ENCODE data around the gene FBXO31.
"Not testable (repeated sequence)": the region's sequence is repeated elsewhere in the genome, so short reads cannot be mapped to it uniquely, and the experiment has no call there.

The FBXO31 gene

DNA sequence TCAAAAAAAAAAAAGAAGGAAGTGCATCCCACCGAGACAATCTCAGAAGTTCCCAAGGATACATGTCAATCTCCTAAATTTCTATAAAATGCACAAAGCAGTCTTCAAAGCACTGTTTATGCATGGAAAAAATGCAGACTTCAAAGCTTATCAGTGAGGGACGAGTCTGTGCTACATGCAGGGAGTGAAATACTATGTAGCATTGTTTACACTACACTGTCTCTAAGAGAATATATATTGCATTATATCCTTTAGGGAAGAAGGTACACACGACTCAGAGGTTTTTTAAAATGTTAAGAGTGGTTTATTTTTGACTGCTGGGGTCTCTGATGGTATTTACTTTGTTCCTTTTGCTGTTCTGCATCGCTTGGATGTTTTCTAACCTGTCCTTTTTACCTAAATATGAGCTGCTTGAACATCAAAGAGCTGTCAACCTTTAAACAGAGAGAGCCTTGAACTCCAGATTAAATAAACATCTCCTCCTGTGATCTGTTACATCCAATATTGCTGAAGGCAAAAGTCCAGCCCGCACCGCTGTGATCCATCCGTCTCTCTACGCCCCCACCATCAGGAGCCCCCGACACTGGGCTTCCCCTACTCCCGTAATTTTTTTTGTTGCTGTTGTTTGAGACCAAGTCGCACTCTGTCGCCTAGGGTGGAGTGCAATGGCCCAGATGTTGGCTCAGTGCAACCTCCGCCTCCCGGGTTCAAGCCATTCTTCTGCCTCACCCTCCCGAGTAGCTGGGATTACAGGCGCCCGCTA lies 1.4 kb downstream of the FBXO31 start:
- DNase-seq = no peak

DNA sequence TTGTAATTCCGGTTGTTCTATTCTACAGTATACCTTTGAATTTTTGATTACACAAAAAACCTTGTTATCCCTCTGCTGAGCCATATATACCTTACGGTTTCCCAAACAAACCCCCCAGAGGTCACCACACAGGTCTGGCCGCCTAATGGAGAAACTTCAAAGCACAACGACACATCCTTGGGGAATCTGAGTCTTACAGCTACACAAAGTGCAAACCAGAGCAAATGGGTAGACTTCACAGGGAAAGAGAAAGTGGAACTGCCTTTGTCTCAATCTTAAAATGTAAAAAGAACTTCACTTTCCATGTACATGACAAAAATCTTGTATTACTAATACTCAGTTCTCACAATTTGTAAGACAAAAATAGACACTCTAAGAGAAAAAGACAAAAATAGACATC lies 2.7 kb downstream of the FBXO31 start:
- no peak for DNase-seq

DNA sequence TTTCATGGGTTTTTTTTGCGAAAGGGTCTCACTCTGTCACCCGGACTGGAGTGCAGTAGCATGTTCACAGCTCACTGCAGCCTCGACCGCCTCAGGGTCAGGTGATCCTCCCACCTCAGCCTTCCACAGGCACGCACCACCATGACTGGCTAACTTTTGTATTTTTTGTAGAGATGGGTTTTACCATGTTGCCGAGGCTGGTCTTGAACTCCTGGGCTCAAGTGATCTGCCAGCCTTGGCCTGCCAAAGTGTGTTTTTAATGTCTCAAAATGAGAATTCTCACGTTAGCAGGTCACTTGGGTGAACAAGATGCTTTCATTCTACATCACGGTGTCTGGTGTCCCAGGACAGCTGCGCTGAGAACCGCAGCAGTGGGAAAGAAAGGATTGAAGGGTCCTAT lies 3.2 kb downstream of the FBXO31 start:
- DNase-seq = no peak

DNA sequence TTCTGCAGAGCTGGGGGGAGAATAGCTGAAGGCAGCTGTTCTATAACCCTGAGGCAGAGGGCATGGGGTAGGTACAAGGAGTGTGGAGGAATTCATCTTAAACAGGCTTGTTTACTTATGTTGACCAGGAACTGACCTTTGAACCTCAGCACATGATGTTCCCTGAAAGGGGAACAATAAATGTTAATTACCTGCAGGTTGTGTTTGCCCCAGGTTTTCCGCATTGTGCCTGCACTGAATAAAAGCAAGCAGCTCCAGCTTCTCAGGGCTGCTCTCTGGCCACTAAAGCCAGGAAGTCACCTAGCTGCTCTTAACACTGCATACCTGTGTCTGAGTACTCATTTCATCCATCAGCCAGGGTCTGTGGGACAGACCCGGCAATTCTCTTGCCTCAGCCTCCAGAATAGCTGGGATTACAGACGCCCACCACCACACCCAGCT lies 4.2 kb downstream of the FBXO31 start:
- not testable (repeated sequence) for DNase-seq

DNA sequence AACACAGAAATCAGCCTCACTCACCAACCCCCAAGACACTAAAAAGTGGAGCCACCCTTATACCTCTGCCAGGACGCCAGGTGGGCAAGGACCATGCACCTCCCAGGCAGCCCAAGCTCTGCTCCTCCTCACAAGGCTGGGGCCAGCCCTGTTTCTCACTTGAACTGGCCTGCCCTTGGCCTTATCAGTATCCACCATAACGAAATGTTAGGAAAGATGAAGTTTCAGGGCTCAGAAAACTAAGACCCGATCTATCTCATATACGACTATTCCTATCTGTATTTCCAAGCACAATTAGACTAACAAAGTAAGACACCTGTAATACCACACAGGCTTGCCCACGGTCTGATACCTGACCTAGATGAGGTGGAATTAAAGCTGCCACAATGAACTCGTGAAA lies 6.9 kb downstream of the FBXO31 start:
- DNase-seq = no peak

DNA sequence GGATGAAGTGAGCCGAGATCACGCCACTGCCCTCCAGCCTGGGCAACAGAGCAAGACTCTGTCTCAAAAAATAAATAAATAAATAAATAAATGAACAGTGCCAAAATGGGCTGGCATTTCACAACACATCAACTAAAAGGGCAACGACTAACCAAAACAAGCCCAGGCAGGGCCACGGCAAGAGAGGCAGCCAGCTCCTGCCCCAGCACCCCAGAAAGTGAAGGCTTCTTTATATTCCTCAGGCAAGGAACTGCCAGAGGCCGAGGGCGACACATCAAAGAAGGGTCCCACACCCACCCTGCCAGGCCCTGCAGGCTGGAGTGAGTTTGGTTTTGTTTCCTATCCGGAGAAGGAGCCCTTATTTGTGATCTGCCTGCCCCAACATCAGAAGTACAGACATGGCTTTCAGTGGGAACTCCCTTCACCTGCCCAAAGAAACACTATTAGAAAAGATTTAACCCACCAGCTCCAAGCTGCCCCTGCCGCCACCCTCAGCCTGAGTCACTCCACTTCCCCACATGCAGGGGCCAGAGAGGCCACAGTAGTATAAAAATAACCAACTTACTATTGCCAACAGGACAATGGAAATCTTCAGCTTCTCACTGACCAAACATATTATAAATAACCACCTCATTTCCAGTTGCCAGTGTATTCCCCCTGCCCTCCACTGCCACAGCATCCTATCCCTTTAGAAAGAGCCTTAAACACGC lies 8.0 kb downstream of the FBXO31 start:
- DNase-seq = no peak

DNA sequence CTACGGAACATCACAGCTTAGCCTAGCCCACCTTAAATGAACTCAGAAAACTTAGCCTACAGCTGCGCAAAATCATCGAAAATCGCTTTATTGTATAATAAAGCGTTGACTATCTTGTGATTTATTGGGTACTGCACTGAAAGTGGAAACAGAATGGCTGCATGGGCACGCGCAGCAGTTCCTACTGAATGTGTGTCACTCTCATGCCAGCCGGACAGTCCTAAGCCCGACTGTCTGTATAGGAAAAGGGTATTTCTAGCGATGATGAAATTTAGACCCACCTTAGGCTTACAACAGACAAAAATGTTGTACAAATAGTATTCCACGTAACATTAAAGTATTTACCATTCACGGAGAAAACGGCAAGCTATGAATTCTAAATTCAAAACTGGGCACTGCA lies 9.3 kb downstream of the FBXO31 start:
- no peak for DNase-seq

DNA sequence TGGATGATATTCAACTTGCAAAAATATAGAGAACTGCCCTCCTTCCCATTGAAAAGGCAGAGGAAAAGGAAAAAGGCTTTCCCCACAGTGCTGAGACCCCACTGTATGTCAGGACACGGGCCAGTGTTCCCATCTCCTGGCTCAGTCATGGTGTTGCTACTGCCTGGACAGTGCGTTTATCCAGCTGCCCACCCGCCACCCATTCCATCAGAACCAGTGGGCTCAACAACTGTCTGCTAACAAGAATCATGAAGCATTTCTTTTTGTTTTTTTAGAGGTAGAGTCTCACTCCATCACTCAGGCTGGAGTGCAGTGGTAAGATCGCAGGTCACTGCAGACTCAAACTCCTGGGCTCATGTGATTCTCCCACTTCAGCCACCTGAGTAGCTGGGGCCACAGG lies 11.3 kb downstream of the FBXO31 start:
- DNase-seq = no peak

DNA sequence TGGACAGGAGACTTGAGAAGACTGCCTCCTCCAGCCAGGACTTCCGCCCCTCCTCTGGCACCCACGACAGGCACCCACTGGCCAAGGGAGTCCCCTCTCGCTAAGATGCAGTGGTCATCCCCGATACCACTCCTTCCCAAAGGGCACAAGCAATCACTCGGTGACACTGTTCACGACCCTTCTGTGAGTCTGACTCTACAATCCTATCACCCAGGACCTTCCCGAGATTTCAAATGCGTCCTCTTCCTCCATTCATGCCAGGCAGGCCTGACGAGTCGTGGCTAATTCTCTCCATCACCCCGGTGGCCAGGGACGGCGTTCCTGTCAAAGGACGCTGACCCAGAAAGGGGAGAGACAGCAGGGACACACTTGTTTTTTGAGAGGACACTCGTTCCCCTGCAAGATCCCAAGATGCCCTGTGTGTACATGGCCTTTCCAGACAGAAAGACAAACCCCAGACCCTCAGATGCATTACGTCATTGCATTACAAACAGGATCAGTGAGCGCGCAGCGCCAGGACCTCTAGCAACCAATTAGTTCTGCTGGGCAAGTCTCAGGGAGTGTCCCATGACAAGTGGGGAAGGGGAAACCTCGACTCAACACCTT lies 12.2 kb downstream of the FBXO31 start:
- no peak for DNase-seq

DNA sequence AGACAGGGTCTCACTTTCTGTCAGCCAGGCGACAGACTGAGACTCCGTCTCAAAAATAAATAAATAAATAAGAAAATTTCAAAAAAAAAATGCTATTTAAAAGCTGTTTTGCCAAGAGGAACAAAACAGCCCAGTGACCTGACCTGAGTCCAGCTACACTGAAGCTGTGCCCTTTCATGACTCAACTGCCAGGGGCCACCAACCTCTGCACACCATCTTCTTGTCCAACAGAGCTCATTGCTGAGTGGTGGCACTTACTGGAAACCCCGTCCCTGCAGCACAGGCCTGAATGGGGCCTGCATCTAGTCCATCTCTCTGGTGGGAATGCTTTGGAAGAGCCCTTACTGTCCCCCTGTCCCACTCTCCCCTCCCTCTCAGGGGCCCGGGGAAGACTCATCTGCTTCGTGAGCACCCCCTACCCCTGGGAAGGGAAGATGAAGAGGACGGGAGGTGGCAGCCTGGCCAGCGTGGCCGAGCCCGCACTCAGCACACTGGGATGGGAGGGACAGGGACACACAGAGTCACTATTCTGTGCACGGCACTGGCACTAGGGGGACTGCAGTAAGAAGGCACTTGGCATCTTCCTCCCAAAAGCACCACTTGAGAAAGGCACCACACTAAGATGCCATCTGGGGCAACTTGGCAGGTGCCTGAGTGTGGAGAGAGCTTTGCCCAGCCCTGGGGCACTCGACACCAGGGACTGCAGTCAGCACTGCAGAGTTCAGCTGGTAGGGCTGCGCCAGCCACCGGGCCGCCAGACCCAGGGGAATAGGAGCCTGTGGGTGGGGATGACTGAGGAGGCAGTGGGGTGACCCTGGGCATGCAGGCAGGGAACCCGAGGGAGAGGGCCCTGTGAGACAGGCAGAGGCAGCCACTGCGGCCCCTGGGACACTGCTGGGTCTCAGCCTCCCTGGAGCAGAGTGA lies 13.5 kb downstream of the FBXO31 start:
- DNase-seq = no peak

DNA sequence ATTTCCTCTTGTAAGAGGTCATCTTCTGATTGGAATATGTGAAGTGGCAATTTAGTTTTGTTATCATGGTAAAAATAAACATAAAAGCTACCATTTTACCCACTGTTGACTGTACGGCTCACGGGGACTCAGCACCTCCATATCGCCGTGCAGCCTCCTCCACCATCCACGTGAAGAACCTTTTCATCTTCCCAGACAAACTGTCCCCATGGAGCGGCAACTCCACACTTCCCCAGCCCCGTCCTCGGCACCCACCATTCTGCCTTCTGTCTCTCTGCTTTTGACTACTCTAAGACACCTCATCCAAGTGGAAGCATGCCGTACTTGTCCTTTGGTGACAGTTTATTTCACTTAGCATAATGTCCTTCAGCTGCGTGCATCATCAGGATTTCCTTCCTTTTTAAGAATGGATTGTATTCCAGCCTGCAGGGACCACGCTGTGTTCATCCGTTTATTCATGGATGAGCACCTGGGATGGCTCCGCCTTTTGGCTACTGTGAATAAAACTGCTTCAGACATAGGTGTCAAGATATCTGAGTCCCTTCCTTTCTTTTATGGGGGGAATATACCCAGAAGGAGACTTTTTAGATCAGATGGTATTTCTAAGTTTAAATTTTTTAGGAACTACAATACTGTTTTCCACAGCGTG lies 14.3 kb downstream of the FBXO31 start:
- DNase-seq = no peak

DNA sequence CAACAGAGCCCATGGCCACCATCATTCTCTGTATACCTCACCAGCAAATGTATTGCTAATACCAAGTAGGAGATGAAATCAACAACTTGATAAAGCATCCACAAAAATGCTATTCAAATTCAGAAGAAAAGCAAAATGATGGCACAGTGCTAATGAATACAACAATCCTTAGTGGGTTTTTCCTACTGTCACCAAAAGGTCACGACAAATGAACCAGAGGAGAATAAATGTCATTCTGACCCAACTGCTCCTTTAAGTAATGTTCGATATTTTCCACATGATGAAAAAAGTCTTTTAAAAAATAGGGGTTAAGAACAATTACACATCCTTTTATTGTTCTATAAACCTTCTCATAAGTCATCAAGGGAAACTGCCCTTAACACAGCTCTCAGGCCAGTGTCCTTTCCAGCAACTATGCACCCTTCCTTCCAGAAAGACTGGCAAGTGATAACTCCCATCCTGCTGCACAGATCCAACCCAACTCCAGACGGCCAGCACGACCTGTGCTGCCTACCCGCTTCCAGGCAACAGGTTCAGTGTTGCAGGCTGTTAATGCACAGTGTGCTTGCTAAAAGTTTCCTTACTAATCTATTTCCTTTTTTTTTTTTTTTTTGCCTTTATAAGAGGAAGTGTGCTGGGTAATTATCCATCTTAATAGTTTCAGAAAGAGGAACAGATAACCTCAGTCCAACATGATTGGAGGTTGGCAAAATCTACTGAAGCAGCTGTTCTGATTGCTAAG lies 15.4 kb downstream of the FBXO31 start:
- no peak for DNase-seq

DNA sequence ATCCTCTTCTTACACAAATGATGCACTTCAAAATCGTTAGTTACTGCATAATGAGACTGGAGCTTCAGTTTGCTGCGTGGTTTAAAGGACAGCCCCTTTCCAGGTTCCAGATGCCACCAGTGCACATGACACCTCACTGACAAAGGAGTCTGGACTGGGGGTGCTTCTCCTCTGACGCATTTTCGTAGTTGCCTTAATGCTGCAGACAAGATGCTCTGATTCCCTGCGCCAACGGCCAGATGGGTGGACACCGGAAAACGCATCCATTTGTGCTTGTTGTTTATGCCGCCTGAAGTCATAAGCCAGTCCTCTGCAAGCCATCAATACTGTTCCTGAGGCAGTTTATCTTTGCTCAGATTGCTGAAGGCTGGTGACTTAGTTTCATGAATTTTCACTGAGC lies 16.0 kb downstream of the FBXO31 start:
- DNase-seq = no peak

DNA sequence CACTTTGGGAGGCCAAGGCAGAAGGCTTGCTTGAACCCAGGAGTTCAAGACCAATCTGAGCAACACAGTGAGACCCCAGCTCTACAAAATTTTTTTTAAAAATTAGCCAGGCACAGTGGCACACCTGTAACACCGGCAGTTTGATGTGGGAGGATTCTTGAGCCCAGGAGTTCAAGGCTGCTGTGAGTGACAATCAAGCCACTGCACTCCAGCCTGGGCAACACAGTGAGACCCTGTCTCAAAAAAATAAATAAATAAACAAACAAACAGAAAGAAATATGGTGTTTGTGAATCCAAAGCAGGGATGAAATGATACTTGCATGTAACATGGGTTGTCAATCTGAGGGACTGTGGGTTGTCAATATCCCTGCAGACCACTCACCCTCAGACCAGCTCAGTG lies 16.6 kb downstream of the FBXO31 start:
- DNase-seq = no peak

DNA sequence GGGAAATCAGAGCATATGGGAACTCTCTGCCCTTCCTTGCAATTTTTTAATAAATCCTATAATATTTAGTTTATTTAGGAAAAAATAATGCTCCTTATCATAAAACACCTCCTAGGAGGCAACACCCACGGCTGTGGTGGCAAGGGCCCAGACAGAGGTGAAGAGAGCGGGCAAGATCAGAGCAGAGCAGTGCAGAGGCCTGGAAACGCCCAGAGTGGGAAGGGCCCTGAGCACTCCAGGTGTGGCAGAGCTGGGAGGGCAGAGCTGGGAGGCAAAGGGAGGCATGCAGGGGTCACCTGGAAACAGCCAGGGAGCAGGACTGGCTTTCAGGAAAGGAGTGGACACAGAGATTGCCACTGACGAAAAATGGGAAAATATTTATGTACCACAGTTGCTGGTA lies 17.3 kb downstream of the FBXO31 start:
- no peak for DNase-seq

DNA sequence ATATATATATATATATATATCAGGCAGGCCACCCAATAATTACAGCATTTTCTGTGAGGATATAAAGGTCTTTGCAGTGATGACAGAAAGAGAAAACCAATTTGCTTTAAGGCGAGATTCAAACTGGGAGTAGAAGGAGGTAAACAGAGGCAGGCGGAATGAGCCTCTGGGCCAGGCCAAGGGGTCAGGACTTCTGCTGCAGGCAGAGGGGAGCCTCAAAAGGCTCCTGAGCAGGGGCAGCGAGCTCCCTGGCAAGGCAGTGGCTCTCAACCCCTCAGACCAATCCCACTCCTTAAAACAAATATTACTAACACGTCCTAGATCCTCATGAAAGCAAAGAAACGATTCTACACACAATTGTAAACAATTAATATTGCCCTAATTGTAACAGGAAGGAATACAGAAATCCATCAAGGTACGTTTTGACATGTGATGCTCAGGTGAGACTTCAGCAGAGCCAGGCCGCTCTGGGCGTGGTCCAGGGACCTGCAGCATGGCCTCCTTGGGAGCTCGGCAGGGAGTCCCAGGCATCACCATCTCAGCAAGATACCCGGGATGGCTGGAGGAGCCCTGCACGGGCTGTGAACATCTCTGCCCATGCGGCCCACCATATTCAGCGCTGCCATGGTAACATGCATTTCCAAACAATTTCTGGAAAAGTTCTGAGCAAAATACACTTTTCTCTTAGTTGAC lies 18.4 kb downstream of the FBXO31 start:
- no peak for DNase-seq

DNA sequence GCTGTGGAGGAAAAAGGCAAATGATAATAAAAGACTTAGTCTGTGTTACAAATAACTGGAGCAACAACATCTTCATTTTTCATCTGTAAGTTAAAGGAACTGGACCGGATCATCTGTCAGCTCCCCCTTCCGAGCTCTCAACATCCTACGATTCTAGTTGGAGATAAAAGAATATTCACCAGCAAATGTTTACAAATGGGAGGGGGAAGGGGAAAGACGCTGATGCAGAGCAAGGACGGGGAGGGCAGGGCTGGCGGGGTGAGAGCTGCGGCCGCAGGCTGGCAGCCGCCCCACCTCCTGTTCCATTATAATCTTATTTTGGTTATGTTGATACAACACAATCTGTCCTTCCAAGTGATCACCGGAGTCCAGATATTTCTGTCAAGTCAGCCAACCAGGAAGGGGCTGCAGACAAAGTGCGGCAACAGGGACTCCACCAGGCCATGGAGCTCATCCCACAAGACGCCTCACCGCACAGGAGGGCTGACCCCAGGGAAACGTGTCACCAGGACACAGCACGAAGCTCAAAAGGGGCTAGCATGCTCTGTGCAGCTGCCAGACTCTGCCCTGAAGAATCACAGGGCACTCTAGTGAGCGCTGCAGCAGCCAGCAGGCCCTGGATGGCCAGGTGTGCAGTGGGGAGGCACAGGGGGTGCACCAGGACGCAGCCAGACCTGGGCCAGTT lies 19.7 kb downstream of the FBXO31 start:
- no peak for DNase-seq

DNA sequence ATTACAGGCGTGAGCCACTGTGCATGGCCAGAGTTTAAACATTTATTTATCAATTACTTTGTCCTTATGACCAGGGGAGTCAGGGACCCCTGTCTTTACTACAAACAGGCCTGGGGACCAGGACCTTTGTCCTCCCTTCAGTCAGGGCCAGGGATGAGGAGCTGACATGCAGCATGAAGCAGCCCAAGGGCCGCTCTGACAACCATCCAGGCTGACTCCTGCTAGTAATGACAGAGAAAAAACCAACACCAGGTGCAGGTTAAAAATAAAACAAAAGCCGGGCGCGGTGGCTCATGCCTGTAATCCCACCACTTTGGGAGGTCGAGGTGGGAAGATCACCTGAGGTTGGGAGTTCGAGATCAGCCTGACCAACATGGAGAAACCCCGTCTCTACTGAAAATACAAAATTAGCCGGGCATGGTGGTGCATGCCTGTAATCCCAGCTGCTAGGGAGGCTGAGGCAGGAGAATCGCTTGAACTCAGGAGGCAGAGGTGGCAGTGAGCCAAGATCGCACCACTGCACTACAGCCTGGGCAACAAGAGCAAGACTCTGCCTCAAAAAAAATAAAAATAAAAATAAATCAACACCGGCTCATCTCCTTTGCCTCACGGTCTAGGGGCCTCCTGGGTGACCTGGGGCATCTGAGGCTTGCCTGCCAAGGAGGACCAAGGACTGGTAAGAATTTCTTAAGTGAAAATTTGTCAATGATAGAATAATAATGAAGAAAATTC lies 20.6 kb downstream of the FBXO31 start:
- DNase-seq = not testable (repeated sequence)

DNA sequence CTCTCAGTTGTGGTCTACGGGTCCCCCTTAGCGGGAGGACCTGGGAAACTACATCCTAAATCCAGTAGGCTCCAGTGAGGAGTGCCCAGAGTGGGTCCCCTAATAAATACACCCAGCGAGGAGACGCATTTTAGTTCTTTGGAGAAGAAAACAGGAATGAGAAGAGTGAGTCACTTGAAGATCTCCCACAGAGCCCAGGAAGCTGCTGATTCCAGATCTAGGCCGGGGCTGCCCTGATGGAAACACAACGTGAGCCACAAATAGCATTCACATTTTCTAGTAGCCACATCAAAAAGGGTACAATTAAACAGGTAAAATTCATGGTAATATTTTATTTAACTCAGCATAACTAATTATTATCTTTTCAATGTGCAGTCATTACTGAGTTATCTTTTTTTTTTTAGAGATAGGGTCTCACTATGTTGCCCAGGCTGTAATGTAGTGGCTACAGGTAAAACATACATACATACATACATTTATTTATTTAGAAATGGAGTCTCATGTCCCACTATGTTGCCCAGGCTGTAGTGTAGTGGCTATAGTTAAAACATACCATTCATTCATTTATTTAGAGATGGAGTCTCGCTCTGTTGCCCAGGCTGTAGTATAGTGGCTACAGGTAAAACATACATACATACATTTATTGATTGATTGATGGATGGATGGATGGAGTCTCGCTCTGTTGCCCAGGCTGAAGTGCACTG lies 21.5 kb downstream of the FBXO31 start:
- DNase-seq = no peak
